GM18873 (cell line): ENCODE data around the gene AOPEP.

Experiments used
- ATAC-seq: cut with Tn5 transposase; IDR thresholded peaks from one replicate; pipeline ENCODE4 v1.9.1; 2021; ENCODE audit warnings: mild to moderate bottlenecking, moderate library complexity, moderate number of reproducible peaks; ENCODE audit not compliant: unreplicated experiment, low FRiP score

AOPEP gene

DNA sequence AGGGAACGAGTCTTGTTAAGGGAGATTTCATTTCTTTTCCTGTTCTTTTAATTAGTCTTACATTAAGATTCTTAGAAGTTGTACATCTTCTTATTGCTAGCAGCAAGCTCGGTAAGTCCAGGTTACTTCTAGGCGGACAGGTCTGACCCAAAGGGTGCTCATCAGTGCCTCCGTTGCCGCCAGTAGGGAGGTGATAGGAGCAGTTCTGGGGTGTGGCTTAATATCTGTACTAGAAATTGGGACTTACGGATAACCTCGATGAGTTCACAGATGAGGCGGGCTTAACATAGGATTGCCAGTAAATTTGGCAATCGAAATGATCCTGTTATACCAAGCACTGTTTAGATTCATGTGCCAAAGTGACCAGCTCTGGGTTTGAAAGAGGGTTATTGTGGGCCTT lies 312.2 kb downstream of the AOPEP start:
- no peak for ATAC-seq

DNA sequence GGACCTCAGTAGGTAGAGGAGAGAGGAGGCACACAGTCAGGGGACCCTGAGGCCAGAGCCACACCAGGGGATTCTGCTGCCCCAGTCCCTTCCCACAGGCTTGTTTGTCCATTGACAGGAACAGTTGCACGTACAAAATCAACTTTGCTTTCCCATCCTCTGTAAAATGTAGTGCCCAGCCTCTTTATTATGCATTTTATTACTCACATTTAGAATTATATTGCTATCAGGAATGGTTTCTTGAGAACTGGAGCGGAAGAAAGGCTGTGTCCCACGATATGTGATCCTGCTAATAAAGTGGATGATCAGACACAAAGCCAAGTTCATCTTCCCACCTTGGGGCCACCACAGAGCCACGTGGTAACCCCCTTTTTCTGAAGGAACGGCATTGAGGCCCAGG lies 313.6 kb downstream of the AOPEP start:
- ATAC-seq, result no peak

GRCh38 chr9:95043826-95044225 lies 317.3 kb downstream of the AOPEP start:
- ATAC-seq, result no peak

DNA sequence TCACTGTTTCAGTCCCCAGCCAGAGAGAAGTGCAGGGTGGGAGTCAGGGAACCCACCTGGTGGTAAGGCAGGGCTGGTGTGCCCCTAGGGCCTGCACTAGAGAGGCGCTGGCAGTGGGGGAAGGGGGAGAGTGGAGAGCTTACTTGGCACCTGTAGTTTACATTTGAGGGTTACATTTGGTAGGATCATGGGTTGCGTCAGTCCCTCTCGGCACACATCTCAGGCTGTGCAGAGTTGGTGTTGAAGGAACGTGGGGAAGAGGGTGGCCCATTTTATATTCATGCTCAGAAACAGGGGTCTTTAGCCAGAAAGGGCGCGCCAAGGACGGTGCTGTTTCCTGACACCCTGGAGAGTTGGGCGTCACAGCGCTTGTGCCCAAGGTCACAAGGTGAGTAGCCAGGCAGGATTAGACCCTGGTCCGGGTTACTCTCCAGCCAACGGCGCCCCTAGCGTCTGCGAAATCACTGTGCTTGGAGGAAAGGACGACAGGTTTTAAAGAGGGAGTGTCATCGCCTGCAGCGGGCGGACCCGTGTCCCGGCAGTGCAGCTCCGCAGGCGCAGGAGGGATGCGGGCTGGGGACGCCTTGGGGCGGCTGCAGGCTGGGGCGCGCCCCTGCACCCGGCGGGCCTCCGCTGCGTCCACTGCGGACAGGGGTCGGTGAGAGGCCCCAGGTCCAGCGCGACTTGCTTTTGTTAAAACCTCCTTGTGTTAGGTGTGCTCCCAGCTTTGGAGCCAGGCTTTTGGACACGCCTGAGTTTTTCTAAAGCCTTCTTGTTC lies 318.4 kb downstream of the AOPEP start:
- ATAC-seq, result no peak

DNA sequence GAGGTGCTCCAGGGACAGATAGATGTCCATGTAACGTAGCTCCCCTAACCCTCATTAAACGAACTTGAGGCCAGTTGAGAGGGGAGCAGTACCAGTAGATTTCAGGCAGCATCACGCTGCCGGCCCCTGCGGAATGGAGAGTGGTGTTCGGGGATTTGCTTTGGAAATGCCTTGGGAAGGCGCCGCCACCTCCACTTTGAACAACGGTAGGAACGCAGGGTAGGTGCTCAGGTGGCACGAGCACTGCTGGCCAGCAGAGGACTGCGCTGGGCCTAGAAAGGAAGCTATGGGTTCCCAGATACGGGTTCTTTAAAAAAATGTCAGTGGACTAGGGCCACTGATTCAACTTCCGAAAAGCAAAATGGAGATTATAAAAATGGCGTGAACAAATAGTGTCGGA lies 319.3 kb downstream of the AOPEP start:
- ATAC-seq, result no peak

- no peak for ATAC-seq
Observed at GRCh38 chr9:95047452-95048224, 321.1 kb downstream of the AOPEP start.

GRCh38 chr9:95048225-95049087 lies 322.0 kb downstream of the AOPEP start:
- no peak for ATAC-seq

GRCh38 chr9:95049761-95050160 lies 323.3 kb downstream of the AOPEP start:
- ATAC-seq, result no peak

DNA sequence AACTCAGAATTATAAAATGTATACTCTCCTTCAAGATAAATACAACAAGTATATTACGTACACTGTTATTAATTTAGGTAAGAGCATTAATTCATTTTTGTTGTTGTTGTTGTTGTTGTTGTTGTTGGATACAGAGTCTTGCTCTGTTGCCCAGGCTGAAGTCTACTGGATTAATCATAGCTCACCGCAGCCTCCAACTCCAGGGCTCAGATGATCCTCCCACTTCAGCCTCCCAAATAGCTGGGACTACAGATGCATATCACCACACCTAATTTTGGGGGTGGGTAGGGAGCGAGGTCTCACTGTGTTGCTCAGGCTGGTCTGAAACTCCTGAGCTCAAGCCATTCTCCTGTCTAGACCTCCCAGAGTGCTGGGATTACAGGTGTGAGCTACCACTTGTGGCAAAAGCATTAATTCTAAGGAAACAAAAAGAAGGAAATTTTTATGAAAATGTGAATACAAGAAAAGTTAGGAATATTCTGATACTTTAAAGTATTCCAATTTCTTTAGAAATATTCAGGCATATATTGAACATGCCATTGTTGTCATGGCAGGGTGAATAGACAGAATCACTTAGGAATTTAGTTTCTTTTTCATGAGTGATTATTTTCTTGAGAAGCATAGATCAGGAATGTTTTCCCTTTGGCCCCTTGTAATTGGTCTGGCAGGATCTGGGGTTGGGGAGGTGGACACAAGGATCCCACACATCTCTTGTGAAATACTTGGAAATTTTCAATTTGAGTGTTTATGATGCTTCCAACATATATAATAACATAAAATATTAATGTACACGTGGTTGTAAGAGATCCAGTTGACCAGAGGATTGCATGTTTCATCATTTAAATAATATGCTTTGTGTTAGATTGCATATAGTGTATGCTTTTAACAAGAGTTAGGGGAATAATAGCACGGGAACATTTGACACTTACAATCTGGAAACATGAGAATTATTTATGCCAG lies 327.4 kb downstream of the AOPEP start:
- no peak for ATAC-seq

- ATAC-seq, result no peak
Observed at GRCh38 chr9:95055334-95055850, 328.9 kb downstream of the AOPEP start.

GRCh38 chr9:95055851-95056551 lies 329.5 kb downstream of the AOPEP start:
- ATAC-seq, result no peak

- no peak for ATAC-seq
Observed at GRCh38 chr9:95057101-95057500, 330.6 kb downstream of the AOPEP start.

- no peak for ATAC-seq
Observed at GRCh38 chr9:95058121-95058785, 331.8 kb downstream of the AOPEP start.

GRCh38 chr9:95058795-95059386 lies 332.4 kb downstream of the AOPEP start:
- no peak for ATAC-seq

- no peak for ATAC-seq
Observed at GRCh38 chr9:95060234-95060633, 333.7 kb downstream of the AOPEP start.

DNA sequence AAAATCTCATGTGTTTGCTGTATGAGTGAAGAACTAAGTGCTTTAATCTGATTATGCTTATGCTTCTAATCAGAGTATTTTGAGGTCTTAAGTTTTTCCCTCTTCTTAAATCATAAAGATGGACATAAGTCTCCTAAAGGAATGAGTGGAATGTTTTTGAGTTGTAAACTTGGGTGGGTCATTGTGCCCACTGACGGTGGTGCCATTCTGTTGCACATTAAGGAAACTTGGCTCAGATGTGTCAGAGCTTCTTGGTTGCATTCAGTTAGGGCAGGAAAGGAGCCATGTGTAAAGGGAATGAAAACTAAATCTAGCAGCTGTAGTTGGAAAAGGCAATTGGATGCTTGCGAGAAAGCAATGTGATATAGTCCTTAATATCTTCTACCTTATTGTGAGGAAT lies 334.4 kb downstream of the AOPEP start:
- no peak for ATAC-seq

GRCh38 chr9:95061916-95062595 lies 335.6 kb downstream of the AOPEP start:
- ATAC-seq, result no peak
